GM13976 (cell line): ENCODE results near the gene QSOX2.

ENCODE experiments used
- DNase-seq: peaks from one replicate; pipeline ENCODE4 v3.0.0; 2012; ENCODE audit warnings: low spot score
- in situ Hi-C: fragments of 300-500 bp; cut with MboI; formaldehyde crosslinking; loops from one replicate; pipeline ENCODE4 v1.12.0; 2022; ENCODE audit warnings: low sequenced_read_pairs, mixed read lengths, inconsistent platforms; ENCODE audit not compliant: unreplicated experiment
- TF ChIP-seq, protein P1 (sequence below): IDR thresholded peaks from 2 replicates; pipeline ENCODE4 v1.5.1; 2012; ENCODE audit warnings: borderline replicate concordance, mild to moderate bottlenecking; ENCODE audit not compliant: insufficient read depth; ENCODE audit errors: extremely low read depth, missing control alignments, control extremely low read depth

The QSOX2 gene

DNA sequence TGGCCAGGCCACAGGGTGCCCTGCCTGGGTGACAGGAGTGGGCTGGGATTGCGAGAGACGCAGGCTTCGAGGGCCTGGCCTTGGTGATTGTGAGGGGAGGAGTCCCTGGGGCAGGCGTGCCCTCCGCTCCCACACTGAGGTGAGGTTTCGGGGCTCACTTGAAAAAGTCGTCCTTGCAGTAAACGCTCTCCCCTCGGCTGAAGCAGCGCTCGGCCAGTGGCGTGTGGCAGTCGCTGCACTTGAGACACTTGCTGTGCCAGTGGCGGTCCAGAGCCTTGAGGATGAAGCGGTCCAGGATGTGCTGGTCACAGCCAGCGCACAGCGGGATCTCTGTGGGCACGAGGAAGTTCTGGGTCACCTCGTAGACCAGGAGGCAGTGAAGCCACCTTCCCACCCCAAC lies 45.2 kb downstream of the QSOX2 start:
- in situ Hi-C loops = no loop called here
- TF ChIP-seq, protein P1, sequence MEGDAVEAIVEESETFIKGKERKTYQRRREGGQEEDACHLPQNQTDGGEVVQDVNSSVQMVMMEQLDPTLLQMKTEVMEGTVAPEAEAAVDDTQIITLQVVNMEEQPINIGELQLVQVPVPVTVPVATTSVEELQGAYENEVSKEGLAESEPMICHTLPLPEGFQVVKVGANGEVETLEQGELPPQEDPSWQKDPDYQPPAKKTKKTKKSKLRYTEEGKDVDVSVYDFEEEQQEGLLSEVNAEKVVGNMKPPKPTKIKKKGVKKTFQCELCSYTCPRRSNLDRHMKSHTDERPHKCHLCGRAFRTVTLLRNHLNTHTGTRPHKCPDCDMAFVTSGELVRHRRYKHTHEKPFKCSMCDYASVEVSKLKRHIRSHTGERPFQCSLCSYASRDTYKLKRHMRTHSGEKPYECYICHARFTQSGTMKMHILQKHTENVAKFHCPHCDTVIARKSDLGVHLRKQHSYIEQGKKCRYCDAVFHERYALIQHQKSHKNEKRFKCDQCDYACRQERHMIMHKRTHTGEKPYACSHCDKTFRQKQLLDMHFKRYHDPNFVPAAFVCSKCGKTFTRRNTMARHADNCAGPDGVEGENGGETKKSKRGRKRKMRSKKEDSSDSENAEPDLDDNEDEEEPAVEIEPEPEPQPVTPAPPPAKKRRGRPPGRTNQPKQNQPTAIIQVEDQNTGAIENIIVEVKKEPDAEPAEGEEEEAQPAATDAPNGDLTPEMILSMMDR = no peak
- DNase-seq = no peak

DNA sequence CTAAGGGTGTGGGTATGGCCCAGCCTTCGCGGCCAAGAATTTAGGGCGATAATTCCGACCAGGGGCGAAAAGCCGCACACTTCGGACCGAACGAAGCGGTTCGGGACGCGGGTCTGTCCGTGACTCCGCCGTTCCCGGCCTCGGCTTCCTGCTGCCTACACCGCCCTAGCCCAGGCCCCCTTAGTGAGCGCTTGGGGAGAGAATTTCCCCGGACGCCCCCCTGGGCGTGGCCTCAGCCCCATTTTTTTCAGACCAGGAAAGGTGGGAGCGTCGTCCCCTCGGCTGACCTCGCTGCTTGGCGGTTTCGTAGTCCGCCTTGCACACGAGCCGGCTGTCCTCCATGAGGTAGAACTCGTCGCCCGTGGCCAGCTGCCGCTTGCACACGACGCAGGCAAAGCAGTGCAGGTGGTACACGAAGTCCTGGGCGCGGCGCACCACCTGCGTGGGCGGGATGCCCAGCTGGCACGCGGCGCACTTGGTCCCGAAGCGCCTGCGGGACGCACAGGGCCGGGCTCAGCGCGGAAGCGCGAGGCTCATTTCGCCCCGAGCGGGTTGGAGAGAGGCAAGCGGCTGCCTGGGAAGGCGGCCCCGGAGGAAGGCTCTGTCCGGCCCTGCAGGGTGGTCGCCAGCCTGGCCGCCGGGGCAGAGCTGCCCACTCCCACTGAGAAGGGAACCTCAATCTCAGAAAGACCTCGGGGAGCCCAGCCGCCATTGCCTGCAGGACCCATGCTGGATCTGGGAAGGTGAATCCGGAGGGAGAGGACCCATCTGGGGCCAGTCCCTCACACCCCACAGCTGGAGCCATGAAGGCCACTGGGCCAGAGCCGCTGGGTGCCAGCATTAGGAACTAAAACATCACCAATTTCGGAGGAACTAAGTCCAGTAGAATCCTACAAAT lies 46.0 kb downstream of the QSOX2 start:
- TF ChIP-seq, protein P1 = no peak
- in situ Hi-C loops = no loop called here
- DNase-seq = no peak

DNA sequence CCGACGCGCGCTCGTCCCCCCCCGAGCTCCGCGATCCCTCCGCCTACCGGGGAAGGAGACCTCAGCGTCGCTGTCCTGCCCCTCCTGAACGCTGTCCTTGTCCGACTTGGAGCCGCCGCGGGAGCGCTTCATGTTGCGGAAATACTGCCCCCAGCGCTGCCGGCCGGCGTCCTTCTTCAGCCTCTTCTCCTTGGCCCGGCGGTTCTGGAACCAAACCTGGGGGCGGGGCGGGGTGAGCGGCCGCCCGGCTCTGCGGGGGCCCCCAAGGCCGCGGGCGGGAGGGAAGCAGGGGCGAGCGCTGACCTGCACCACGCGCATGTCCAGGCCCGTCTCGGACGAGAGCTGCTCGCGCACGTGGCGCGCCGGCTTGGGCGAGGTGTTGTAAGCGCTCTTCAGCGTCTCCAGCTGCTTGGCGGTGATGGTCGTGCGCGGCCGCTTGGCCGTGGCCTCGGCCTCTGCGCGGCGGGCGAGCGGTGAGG lies 47.0 kb downstream of the QSOX2 start:
- TF ChIP-seq, protein P1 = no peak
- in situ Hi-C loops = no loop called here
- no peak for DNase-seq

DNA sequence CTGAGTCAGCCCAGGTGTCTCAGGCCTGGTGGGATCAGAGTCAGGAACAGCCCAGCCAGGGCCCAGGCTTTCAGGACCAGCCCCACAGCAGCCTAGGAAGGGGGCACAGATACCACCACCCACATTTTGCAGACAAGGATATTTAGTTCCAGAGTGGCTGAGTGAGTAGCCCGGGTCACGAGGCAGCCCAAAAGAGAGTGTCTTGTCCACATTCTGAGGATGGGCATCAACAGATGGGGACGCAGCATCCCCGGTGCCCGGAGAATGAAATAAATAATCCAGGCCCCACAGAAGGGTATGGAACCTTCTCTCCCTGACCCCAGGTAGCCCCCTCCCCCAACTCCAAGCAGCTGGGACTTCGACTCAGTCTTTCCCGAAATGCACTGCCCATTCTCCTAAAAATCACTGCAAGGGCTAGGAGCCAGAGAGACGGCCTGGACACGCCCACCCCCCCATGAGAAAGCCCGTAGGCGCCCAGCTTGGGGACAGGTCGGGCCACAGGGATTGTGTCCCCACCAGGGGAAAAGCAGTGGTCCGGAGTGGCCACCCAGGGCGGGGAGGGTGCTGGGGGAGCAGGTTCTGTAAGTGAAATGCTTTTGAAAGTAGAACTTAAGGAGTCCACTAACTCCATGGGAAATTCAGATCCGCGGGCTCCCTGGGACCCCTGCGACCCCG lies 47.5 kb downstream of the QSOX2 start:
- in situ Hi-C loops = no loop called here
- TF ChIP-seq, protein P1 = no peak
- DNase-seq = no peak

DNA sequence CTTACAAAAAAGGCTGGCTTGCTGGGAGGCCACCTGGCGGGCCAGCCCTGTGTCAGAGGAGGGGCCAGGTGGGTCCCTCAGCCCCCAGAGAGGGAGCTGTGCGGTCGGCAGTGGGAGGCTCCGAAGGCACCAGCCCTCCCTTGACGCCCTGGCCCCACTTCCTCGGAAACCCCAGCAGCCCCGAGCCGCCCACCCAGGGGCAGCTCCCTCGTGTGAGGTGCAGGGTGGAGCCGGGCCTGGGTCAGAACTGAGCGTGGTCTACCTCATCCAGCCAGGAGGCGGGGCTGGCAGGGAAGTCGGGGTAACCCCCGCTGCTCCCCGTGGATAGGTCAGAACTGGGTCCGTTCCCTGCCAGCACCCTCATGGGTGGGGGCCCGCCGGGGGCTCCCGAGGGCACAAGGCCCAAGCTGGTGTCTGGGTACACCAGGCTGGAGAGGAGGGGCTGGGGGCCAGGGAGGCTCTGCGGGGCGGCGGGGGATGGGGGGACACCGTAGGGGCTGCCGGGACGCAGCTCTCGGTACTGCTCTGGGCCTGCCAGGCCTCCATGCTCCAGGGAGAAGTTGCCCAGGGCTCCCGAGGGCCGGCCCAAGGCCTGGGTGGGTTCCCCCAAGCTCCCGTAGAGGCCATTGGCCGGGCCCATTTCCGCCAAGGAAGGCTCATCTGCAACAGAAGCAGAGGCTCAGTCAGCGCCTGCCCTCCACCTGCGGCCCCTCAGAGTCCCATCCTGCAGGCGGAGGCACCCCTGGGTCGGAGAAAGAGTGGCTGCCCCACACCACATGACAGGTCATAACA lies 48.3 kb downstream of the QSOX2 start:
- TF ChIP-seq, protein P1 = no peak
- DNase-seq = no peak

More for the DNA sequence above, 48.3 kb downstream of the QSOX2 start:
- in situ Hi-C loops = no loop called here
